ENCODE results near the gene WNT7B. TPM values are rescaled to one million over a fixed set of nuclear protein-coding genes. Genes with fewer than 3 reads are reported as not detected.

WNT7B gene
- total RNA-seq, 1 experiment from 2014 or later = 13.3 TPM

DNA sequence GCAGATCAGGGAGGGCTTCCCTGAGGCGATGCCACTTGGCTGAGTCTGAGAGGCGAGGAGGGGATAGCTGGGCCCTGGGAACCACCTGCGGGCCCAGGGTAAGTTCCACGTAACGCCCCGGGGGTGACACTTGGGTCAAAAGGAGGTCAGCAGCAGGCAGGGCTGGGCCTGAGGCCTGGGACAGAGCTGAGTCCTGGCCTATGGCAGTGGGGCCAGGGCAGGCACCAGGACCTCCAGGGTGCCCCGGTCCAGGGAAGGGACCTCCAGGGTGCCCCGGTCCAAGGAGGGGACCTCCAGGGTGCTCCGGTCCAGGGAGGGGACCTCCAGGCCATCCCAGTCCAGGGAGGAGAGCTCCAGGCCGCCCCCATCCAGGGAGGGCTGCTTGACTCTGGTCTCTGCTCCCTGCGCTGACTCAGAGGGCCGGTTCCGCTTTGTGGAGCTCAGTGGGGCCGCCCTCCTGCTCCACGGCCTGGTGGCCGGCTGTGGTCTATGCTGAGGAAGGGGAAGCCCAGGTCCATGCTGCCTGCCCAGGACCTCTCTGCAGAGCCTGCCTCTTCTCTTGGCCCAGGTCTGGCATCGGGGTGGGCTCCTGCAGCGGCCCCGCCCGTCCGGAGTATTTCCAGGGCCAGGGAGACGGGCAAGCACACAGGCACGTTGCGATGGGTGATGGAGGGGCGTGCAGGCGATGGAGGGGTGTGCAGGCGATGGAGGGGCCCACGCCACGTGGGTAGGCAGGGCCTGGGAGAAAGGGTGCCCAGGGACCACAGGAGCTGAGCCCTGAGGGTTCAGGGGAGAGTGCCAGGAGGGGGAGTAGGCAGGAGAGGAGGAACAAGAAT is 19.5 kb upstream of the WNT7B start:
- DNase-seq (ENCODE audit: low read depth) = peak; percentile 85

DNA sequence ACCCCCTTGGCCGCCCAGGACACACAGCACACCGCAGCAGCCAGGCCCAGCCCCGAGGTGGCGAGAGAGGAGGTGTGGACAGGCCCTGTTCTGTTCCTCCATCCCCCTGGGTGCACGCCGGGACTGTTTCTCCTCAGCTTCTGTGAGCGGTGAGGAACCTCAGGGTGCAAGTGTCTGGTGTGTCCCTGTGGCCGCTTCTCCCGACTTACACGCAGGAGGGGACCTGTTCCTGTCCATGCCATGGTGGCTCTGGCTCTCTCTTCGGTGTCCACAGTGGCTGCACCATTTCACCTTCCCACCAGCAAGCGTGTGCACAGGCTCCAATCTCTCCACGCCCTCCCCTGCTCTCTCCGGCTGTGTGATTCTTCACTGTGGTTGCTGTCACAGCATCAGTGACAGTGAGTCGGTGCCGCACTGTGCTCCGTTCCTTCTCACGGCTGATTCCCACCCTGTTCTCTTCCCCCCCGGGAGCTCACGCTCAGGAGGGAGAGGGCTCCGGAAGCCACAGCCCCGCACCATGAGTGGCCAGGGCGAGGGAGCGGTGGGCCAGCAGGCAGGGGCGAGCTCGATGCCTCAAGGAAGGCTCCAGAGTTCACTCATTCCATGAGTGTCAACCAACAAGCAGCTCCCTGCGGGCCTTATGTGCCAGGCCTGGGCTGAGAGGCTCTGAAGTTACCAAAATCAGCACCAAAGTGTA is 18.6 kb upstream of the WNT7B start:
- no peak for DNase-seq (ENCODE audit: low read depth)

DNA sequence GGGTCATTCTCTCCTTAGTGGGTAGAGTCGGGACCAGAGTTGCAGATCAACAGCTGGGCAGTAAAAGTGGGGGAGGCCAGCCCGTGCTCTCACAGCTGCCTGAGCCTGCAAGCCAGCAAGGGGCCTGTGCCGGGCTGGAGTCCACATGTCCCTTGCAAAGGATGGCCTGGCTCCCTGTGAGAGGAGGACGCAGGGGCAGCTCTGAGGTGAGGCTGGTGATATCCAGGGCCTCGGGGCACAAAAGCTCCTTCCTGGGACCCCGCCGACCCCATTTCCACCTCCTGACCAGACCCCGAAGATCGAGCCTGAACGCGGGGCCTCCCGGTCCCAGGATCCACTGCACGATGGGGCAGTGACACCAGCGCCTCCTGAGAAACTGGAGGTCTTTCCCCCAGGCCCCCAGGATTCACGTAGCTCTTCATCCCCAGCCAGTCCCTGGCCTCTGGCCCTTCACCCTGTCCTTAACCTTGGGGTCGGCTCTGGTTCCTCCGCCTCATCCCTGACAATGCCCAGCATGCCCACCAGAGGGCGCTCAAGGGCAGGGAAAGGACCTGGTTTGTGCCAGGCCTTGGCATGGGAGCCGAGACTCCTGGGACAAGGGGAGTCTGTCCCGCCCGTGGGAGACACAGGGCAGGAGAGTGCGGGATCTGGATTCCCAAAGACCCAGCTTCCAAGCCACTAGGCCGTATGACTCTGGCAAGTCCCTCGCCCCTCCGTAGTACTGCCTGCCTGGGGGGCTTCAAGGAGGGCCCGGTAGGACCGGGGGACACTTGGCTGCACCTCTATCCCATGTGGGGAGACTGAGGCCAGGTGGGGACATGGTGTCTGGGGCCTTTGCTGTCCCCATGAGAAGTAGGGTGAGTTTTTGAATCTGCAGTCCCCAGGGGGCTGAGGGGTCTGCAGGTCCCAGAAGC is 17.8 kb upstream of the WNT7B start:
- DNase-seq (ENCODE audit: low read depth) = peak; percentile 77

DNA sequence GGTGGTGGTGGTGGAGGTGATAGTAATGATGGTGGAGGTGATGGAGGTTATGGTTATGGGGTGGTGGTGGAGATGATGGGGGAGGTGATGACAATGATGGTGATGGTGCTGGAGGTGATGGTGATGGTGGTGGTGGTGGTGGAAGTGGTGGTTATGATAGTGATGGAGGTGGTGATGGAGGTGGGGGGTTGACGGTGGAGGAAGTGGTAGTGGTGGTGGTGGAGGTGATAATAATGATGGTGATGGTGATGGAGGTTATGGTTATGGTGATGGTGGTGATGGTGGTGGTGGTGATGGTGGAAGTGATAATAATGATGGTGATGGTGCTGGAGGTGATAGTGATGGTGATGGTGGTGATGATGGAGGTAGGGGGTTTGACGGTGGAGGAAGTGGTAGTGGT is 16.9 kb upstream of the WNT7B start:
- no peak for DNase-seq (ENCODE audit: low read depth)

DNA sequence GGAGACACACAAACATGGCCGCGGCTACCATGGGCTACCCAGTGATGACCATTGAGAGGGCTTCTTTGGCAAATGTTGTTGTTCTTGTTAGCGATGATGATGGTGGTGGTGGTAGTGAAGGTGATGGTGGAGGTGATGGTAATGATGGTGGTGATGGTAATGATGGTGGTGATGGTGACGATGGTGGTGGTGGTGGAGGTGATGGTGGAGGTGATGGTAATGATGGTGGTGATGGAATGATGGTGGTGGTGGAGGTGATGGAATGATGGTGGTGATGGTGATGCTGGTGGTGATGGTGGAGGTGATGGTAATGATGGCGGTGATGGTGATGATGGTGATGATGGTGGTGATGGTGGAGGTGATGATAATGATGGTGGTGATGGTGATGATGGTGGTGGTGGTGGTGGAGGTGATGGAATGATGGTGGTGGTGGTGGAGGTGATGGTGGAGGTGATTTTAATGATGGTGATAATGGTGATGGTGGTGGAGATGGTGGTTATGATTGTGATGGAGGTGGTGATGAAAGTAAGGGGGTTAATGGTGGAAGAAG is 16.3 kb upstream of the WNT7B start:
- no peak for DNase-seq (ENCODE audit: low read depth)

DNA sequence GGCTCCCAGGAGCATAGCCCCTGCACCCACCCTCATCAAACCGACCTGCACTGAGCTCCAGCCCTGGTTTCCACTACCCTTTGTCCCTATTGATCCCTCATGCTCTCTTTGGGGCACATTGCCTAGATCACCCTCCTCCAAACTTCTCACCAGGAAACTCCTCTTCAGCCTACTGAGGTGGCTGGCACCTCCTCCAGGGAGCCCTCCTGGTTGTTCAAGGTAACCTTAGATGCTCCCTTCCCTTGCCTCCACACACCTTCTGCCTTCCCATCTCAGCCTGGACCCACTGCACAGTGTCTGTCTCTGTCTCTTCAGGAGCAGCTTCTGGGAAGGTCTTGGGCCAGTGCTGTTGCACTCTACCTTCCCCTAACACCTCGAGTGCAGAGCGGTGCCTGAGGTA is 15.8 kb upstream of the WNT7B start:
- no peak for DNase-seq (ENCODE audit: low read depth)

DNA sequence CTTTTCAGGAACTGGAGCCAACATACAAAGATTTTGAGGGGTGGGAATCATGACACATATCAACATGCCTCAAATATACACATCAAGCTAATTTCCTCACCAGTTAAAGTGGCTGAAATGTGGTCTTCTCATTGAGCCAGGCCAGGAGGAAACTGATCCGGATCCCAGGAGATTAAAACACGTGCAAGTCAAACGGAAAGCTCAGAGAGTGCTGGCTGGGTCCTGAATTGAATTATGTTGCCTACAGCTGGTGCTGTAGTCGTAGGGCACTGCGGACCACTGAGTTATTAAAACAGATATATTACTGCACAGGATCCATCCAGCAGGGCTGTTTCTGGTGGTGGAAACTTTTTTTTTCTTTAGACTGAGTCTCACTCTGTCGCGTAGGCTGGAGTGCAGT is 14.1 kb upstream of the WNT7B start:
- no peak for DNase-seq (ENCODE audit: low read depth)

DNA sequence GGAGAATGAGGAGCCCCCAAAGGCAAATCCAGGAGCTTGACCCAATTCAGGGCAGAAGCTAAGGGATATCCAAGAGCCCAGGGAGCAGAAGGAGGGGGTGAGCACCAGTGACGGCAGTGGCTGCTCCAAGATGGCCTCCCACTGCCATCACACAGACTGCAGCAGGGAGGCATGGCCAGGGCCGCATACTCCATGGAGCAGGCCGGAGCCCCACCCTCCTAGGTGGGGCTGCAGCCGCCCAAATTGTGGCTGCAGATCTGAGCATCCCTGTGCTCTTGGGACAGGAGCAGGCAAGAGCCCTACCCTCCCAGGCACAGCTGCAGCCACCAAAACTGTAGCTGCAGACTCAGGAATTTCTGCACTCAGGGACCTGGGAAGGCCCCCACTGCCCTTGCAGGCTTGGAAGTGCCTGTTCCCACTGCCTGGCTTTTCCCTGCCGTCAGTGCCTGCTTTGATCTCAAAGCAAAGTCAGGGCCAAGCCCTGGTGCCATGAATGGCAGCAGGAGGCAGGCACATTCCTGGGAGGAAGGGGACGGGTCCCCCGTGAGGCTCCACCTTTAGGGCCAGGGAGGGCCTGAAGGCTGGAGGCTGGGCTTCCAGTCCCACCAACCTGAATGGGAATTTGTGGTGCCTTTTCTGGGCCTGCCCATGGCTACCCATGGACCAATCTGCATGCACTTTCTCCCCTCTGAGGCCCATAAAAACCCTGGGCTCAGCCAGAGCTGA is 10.3 kb upstream of the WNT7B start:
- no peak for DNase-seq (ENCODE audit: low read depth)

DNA sequence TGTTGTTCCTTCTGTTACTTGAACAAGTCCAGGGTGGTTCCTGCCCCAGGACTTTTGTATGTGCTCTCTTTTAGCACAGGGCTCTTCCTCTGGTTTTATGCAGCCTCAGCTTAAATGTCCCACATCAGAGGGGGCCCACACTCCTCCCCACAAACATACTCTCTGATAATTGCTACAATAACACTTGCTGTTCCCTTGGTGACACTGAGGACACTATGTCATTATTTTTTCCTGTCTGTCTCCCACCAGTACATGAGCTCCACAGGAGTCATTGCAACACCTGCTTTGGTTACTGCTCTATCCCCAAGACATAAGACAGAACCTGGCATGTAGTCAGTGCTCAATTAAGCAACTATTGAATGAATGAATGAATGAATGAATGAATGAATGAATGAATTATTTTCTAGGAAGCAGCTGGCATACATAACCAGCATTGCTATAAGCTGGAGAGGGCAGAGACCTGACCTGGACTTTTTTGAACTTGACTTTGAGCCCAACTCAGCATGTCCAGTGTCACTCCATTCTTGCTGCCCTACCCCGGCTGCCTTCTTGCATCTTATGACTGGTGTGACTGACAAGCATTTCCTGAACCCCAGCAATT is 7.5 kb upstream of the WNT7B start:
- DNase-seq (ENCODE audit: low read depth) = no peak

DNA sequence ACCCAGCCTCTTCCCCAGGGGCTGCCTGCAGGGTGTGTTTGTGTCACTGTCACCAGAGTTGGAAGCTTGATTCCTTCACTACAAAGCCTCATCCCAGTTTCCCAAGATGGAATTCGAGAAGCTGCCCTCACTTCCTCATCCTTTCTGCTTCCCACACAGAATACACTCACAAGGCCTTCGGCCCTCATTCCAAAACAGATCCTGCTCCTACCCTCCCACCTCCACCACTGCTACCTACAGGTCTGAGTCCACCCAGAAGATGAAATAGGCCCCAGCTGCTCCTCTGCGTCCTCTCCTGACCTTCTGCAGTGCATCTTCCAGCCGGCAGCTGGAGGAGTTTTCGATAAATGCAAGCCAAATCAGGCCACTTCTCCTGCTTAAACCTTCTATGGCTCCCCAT is 6.8 kb upstream of the WNT7B start:
- DNase-seq (ENCODE audit: low read depth) = no peak

DNA sequence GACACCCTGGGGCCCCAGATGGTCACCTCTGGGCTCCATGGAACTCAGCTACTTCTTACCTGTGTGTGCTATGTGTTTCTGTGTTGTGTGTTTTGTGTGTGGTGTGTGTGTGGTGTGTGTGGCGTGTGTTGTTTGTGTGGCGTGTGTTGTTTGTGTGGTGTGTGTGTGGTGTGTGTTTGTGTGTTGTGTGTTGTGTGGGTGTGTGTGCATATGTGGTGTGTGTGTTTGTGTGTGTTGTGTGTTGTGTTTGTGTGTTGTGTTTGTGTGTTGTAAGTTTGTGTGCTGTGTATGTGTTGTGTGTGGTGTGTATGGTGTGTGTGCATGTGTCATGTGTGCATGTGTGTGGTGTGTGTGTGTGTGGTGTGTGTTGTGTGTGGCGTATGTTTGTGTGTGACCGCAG is 3.8 kb upstream of the WNT7B start:
- no peak for DNase-seq (ENCODE audit: low read depth)

DNA sequence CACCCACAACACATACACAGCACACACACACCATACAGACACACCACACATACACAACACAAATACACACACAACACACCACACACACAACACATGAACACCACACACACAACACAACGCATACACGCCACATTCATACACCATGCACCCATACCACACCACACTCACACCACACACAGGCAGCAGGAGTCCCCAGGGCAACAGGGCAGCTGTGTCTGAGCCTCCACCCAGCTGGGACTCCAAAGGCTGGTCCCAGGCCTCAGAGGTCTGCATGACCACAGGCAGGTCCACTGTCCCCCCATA is 3.3 kb upstream of the WNT7B start:
- DNase-seq (ENCODE audit: low read depth) = no peak

DNA sequence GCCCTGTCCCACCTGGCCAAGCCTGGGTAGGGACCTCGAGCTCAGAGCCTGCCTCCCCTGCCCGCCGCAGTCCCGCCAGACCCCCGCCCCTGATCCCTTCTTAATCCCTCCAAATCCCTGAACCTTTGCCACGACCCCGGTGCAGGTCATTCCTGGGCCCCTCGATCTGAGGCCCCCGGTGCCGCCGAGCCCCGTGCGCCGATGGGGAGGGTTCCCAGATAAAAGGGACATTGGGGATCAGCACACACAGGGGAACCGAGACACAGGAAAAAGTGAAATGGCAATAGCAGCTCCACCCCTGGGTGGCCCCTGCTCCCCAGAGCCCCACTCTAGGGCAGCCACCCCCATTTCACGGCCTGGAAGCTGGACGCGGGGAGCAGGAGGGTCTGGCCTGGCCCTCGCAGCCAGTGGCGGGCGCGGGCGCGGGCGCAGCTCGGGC is 1.3 kb upstream of the WNT7B start:
- no peak for DNase-seq (ENCODE audit: low read depth)

DNA sequence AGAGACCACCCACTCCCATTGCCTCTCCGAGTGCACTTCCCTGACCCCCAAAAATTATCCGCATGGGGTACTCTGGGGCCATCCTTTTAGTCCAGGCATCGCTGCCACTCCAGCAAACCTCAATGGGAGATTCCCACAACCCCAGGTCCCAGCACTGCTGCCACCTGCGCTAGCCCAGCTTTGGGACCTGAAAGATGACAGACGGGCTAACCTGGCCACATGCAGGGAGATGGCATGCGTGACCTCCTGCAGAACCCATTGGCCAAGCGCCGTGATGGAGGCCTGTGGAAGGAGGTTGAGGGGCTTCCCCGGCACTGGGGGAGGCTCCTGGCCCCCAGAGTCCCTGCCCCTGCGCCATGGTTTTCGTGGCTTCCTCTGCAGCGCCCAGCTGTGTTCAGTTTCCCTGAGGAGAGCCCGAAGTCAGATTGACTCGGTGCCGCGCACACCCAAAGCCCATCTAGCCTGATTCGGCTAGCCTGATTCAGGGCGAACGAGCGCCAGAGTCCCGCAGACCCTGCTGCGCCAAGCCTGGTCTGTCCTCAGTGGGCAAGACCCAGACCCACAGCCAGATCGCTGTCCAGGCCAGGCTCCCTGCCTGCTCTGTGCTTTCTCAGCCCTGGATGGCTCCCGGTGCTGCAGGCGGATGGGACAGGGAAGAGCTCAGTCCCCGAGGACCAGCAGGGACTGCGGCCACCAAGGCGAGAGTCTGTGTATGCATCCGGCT is 751 bp upstream of the WNT7B start:
- peak; percentile 74 for DNase-seq (ENCODE audit: low read depth)

DNA sequence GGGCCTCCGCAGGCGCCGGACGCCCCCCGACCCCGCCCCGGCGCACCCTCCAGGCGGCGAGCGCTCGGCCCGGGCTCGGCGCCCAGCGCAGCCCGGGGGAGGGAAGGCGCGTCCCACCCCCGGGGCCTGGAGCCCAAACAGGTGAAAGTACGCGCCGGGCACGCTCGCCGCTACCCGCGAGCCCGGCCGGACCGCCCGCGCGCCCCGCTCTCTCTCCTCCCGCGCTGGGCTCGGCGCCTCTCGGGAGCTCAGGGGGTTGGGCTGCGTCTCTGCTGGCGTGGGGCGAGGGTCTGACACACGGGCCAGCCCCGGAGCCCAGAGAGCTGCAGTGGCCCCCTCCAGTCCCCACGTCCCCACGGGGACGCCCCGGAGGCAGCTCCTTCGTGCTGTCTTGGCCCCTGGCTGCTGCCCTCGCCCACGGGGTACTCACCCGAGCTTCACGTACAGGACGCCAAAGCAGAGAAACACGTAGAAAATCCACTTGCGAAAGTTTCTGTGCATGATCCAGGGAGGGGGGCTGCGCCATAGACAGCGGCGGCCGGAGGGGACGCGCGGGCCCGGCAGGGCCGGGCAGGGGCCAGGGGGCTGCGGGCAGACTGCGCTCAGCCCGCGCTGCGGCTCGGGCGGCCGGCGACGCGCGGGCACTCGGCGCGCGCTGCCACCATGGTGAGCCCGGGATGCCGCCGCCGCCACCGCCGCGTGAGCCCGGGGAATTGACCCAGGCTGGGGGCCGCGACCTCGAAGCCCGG is 534 bp downstream of the WNT7B start:
- peak; percentile 47 for DNase-seq (ENCODE audit: low read depth)

DNA sequence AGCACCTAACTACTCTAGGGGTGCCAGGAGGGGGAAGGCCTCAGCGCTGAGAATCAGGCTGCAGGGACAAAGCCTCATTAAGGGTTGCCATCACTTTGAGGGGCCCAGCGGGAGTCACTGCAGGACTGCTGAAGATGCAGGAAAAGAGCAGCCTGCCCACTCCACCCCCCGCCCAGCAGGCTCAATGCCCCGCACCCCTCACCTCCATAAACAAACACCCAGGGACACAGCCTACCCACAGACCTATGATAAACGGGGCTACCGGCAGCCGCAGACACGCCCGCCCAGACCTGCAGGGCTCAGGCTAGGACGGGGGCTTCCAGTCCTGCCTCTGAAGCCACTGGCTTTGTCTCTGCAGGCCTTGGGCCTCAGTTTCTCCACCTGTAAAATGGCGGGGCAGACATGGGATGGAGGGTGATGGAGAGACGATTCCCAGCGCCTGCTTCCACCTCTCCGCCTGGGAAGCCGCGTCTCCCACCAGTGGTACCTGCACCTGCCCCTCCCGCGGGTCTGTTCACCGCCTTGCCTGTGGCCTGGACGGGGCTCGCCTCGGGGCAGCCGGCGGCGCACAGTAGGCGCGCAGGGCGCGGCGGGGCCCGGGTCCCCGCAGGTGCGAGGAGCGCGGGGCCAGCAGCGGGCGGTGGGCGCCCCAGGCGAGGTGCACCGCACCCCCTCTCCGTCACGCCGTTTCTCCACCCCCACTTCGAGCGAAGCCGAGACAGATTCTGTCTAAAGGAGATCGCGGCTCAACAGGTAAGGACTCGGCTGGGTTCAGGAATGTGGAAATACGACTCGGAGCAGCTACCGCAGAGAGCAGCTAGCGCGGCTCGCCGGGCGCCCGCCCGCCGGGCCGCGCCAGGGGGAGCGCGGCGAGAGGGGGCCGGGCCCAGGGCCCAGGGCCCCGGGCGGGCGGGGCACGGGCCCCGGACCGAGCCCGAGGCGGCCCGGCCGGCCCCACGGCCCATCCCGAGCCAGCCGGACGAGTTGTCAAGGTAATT is 1.5 kb downstream of the WNT7B start:
- DNase-seq (ENCODE audit: low read depth) = no peak

DNA sequence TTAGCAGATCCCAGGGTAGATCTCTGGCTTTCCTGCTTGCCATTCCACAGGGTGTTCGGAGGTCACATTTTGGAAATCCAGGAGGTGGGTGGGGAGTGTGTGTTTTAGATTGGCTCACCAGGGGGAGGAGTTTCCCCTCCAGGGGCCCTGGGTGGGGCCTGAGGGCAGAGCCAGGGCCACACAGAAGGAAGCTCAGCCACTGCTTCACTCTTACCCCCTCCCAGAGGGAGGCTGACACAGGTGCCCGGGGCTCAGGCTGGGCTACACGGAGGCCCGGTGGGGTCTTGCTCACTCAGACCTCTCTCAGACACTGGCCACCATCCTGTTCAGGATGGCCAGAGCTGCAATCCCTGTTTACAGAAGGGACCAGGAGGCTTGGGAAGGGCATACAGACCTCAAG is 2.5 kb downstream of the WNT7B start:
- peak; percentile 43 for DNase-seq (ENCODE audit: low read depth)

DNA sequence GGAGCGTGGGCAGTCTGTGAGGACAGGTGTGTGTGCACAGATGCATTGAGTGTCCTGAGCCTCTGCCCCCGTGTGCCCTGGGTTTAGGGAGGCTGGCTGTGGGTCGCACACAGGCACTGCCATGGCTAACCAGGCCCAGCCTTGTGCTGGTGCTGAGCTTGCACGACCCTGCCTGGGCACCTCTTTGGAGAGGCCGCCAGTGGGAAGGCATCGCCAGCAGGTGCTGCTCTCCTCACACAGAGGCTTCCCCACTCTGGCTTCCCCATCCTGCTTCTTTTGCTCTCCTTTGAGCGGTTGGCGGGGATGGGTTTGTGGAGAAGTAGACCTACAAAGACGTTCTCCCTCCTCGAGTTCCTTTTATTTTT is 4.1 kb downstream of the WNT7B start:
- no peak for DNase-seq (ENCODE audit: low read depth)

Measured in Daoy (cell line).